ENCODE results near the gene ADGRL3.

DNA sequence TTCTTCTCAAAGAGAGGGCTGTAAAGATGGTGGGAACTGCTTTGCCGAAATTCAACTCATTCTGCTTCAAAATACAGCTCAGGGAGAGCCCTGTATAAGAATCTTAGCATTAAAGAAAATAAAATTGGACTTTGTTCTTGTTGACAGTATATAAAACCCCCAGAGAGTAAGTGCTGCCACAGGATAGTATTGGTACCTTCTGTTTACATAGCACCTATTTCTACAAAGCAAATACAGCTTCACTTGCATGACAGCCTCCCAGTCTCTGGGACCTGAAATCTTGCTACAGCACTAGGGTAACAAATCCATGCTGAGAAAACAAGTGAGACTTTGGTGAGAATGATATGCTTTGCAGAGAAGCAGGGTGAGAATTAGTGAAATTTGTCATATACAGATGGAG is 428.6 kb downstream of the ADGRL3 start:
- TF ChIP-seq, protein P1, sequence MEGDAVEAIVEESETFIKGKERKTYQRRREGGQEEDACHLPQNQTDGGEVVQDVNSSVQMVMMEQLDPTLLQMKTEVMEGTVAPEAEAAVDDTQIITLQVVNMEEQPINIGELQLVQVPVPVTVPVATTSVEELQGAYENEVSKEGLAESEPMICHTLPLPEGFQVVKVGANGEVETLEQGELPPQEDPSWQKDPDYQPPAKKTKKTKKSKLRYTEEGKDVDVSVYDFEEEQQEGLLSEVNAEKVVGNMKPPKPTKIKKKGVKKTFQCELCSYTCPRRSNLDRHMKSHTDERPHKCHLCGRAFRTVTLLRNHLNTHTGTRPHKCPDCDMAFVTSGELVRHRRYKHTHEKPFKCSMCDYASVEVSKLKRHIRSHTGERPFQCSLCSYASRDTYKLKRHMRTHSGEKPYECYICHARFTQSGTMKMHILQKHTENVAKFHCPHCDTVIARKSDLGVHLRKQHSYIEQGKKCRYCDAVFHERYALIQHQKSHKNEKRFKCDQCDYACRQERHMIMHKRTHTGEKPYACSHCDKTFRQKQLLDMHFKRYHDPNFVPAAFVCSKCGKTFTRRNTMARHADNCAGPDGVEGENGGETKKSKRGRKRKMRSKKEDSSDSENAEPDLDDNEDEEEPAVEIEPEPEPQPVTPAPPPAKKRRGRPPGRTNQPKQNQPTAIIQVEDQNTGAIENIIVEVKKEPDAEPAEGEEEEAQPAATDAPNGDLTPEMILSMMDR (IDR thresholded peaks at IDR 0.05) = no peak
- no peak for TF ChIP-seq EP300 (IDR thresholded peaks at IDR 0.05)
- no peak for TF ChIP-seq POLR2A (IDR thresholded peaks at IDR 0.05)
